SK-N-SH (cell line): Measurements from ENCODE around the gene GBX1. TPM values are rescaled to one million over a fixed set of nuclear protein-coding genes. Genes with fewer than 3 reads are reported as not detected.

Source experiments
- CTCF ChIA-PET: fragments of 300-600, 350-600 bp; formaldehyde crosslinking; extraction: SDS; loops from one replicate; lab custom pipeline; 2021; lab: Yijun Ruan, JAX
- POLR2A ChIA-PET: fragments of 350-600 bp; sonication (Branson Sonifier 250); formaldehyde crosslinking; extraction: SDS; loops from one replicate; lab custom pipeline; 2020; ENCODE audit warnings: antibody characterized with exemption, inconsistent platforms; lab: Yijun Ruan, JAX
- DNase-seq: peaks from one replicate; pipeline ENCODE4 v3.0.0; 2012
- H2AFZ ChIP-seq: fragments of 200-600 bp; sonication (generic); 2 replicates; pipeline ENCODE4 v1.8.1; 2016; ENCODE audit warnings: antibody characterized with exemption, mild to moderate bottlenecking, low read depth
- H3F3A ChIP-seq: fragments of 200-600 bp; sonication (generic); replicated peaks from 2 replicates; pipeline ENCODE3; 2016; ENCODE audit warnings: antibody characterized with exemption, mild to moderate bottlenecking; ENCODE audit not compliant: insufficient read depth
- H3K27ac ChIP-seq, 2 experiments: fragments of 200-500 bp in 1 of 2; fragments of 200-600 bp in 1 of 2; sonication (Bioruptor generic) in 1 of 2; sonication (generic), shearing (Covaris generic) in 1 of 2; 2 replicates each; pipeline versions ENCODE4 v1.5.1 to v1.6.1; 2014 to 2016; ENCODE audit warnings: low read depth in 2 of 2, inconsistent platforms in 1 of 2, low read length in 1 of 2, mild to moderate bottlenecking in 1 of 2, mixed read lengths in 1 of 2
- H3K27me3 ChIP-seq: fragments of 200-600 bp; sonication (generic), shearing (Covaris generic); 2 replicates; pipeline ENCODE4 v1.6.1; 2016; ENCODE audit warnings: mixed run types; ENCODE audit not compliant: insufficient read depth
- H3K36me3 ChIP-seq, 2 experiments: fragments of 200-500 bp in 1 of 2; fragments of 200-600 bp in 1 of 2; sonication (Bioruptor generic) in 1 of 2; sonication (generic) in 1 of 2; replicated peaks in 1 of 2; 2 replicates each; pipeline versions ENCODE3 to v1.5.1; 2014 to 2016; ENCODE audit warnings: low read length in 1 of 2, mild to moderate bottlenecking in 1 of 2; ENCODE audit not compliant: insufficient read depth in 2 of 2, control insufficient read depth in 1 of 2
- H3K4me1 ChIP-seq, 2 experiments: fragments of 200-500 bp in 1 of 2; fragments of 200-600 bp in 1 of 2; sonication (Bioruptor generic) in 1 of 2; sonication (generic), shearing (Covaris generic) in 1 of 2; 2 replicates each; pipeline versions ENCODE4 v1.5.1 to v1.6.1; 2014 to 2016; ENCODE audit warnings: low read depth in 1 of 2, low read length in 1 of 2, mixed run types in 1 of 2; ENCODE audit not compliant: insufficient read depth in 2 of 2, control insufficient read depth in 1 of 2
- H3K4me2 ChIP-seq: fragments of 200-600 bp; sonication (generic), shearing (Covaris generic); 2 replicates; pipeline ENCODE4 v1.6.1; 2017; ENCODE audit warnings: mixed run types
- H3K4me3 ChIP-seq, 2 experiments: fragments of 200-500 bp in 1 of 2; fragments of 200-600 bp in 1 of 2; sonication (Bioruptor generic) in 1 of 2; sonication (generic), shearing (Covaris generic) in 1 of 2; 2 replicates each; pipeline versions ENCODE4 v1.5.1 to v1.8.1; 2014 to 2016; ENCODE audit warnings: low read depth in 2 of 2, inconsistent platforms in 1 of 2, low read length in 1 of 2, mild to moderate bottlenecking in 1 of 2, mixed read lengths in 1 of 2, moderate library complexity in 1 of 2
- H3K79me2 ChIP-seq: fragments of 200-600 bp; sonication (generic); 2 replicates; pipeline ENCODE4 v1.8.1; 2017; ENCODE audit warnings: mild to moderate bottlenecking; ENCODE audit not compliant: insufficient read depth
- H3K9ac ChIP-seq: fragments of 200-600 bp; sonication (generic); 2 replicates; pipeline ENCODE4 v1.6.1; 2017; ENCODE audit warnings: mixed run types
- H3K9me2 ChIP-seq: fragments of 200-600 bp; sonication (generic); 2 replicates; pipeline ENCODE4 v1.6.1; 2017; ENCODE audit warnings: mixed run types
- H3K9me3 ChIP-seq: fragments of 200-600 bp; sonication (generic); 2 replicates; pipeline ENCODE4 v1.6.1; 2017; ENCODE audit warnings: mixed run types, mild to moderate bottlenecking, moderate library complexity
- H4K20me1 ChIP-seq: fragments of 200-600 bp; sonication (generic); 2 replicates; pipeline ENCODE4 v1.6.1; 2017; ENCODE audit warnings: mild to moderate bottlenecking, mixed run types; ENCODE audit not compliant: insufficient read depth
- CHD2 ChIP-seq: fragments of 150-350 bp; IDR thresholded peaks from 2 replicates; pipeline ENCODE4 v1.6.1; 2018; ENCODE audit warnings: low read length; ENCODE audit not compliant: partially characterized antibody
- ELF1 ChIP-seq: IDR thresholded peaks from 2 replicates; pipeline ENCODE4 v1.4.0; 2012
- EP300 ChIP-seq, 2 experiments: IDR thresholded peaks; 2 replicates each; pipeline versions ENCODE4 v1.4.0 to v1.6.1; 2012; ENCODE audit warnings: borderline replicate concordance in 1 of 2, low read depth in 1 of 2, low read length in 1 of 2
- FOXJ3 ChIP-seq: sonication (generic); formaldehyde crosslinking; IDR thresholded peaks from 2 replicates; pipeline ENCODE4 v1.5.1; 2020; ENCODE audit warnings: mild to moderate bottlenecking, missing genetic modification reagents
- GABPA ChIP-seq: IDR thresholded peaks from 2 replicates; pipeline ENCODE4 v1.4.0; 2012; ENCODE audit warnings: low read depth, mild to moderate bottlenecking
- MAX ChIP-seq: IDR thresholded peaks from 2 replicates; pipeline ENCODE4 v1.4.0; 2012; ENCODE audit warnings: low read depth
- NFIC ChIP-seq: IDR thresholded peaks from 2 replicates; pipeline ENCODE4 v1.4.0; 2012; ENCODE audit warnings: borderline replicate concordance
- POLR2AphosphoS5 ChIP-seq: IDR thresholded peaks from 2 replicates; pipeline ENCODE4 v1.6.1; 2012; ENCODE audit warnings: low read depth, low read length
- RAD21 ChIP-seq: IDR thresholded peaks from 2 replicates; pipeline ENCODE4 v1.6.1; 2012; ENCODE audit warnings: mild to moderate bottlenecking, low read length
- RFX5 ChIP-seq: IDR thresholded peaks from 2 replicates; pipeline ENCODE4 v1.6.1; 2012; ENCODE audit warnings: mild to moderate bottlenecking, improper control_type of control experiment, low read length
- RXRA ChIP-seq: IDR thresholded peaks from 2 replicates; pipeline ENCODE4 v1.4.0; 2012; ENCODE audit warnings: low read depth, mild to moderate bottlenecking, borderline replicate concordance
- TEAD4 ChIP-seq: IDR thresholded peaks from 2 replicates; pipeline ENCODE4 v1.4.0; 2012; ENCODE audit warnings: mild to moderate bottlenecking, borderline replicate concordance; ENCODE audit not compliant: insufficient read depth
- YY1 ChIP-seq: IDR thresholded peaks from 2 replicates; pipeline ENCODE4 v1.4.0; 2012; ENCODE audit warnings: low read depth, mild to moderate bottlenecking
- WGBS: methylation state at CpG from one replicate; pipeline ENCODE4 v1.1.6; 2017; ENCODE audit warnings: low lambda C conversion rate; 5-methylcytosine and 5-hydroxymethylcytosine counted together
- polyA plus RNA-seq, 3 experiments: library from polyadenylated mRNA; depleted of rRNA; stranded (reverse); fragments of >200 nt; gene quantifications; 2 replicates each; pipeline ENCODE4 v1.2.3, GENCODE V29; 2012
- TF ChIP-seq, protein P1 (sequence below): fragments of 150-350 bp; IDR thresholded peaks from 2 replicates; pipeline ENCODE4 v1.6.1; 2016; ENCODE audit warnings: mild to moderate bottlenecking, low read depth, low read length
- TF ChIP-seq, protein P2 (sequence below): fragments of 200-600 bp; sonication (generic); IDR thresholded peaks from 2 replicates; pipeline ENCODE4 v1.6.1; 2017; ENCODE audit warnings: antibody characterized with exemption, mild to moderate bottlenecking, moderate library complexity
- TF ChIP-seq, protein P3 (sequence below): IDR thresholded peaks from 2 replicates; pipeline ENCODE4 v1.6.1; 2012; ENCODE audit warnings: mild to moderate bottlenecking, low read depth, low read length, moderate library complexity
- TF ChIP-seq, protein P4 (sequence below): fragments of 150-350 bp; IDR thresholded peaks from 2 replicates; pipeline ENCODE4 v1.6.1; 2017; ENCODE audit warnings: antibody characterized with exemption, low read length, low read depth, borderline replicate concordance

The GBX1 gene
- polyA plus RNA-seq, 1 of the 3 experiments (the other 2 are of a cell fraction) = not detected

DNA sequence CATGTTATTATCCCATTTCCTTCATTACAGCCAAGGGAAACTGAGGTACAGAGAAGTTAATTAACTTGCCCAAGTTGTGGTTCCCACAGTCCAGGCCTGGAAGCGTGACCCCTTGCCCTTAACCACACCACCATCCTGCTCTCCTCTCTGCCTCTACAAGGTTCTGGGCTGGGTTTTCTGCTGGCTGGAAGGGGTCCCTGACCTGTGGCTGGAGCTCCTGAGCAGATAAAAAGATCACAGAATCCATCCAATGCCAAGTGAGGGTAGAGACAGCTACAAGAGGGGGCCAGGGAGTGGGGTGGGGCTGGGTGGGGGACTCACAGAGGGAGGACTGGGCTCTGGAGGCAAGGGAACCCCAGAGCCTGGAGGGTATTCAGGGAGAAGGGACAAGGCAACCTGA lies 9.8 kb upstream of the GBX1 start:
- Histone ChIP-seq H3K36me3 (no peaks in the 10 kb centered on the region), H3K27ac (no peak overlapping the region), H3K4me3 (no peak overlapping the region), H3K4me2 (no peak overlapping the region), H3K4me1 (no peaks in the 10 kb centered on the region), H3K9ac (no peak overlapping the region), H3K27me3 (peaks cover 58% of the 10 kb centered on the region), H3K9me2 (no peaks in the 10 kb centered on the region), H3F3A (no peaks in the 10 kb centered on the region), H4K20me1 (no peaks in the 10 kb centered on the region), H3K79me2 (no peaks in the 10 kb centered on the region), H3K9me3 (no peaks in the 10 kb centered on the region)
- WGBS = 29% methylated on average over 1 of the region's 1 CpG
- ChIA-PET CTCF (interaction anchor here (0.6 to 9.8 kb wide), 6 partner anchors 11 to 1367 kb away, joined by 3 to 86 read pairs (median 7); partner anchors contain the start of gene GBX1), POLR2A (interaction anchor here (0.6 kb wide), 1 partner anchor 50 kb away, joined by 3 read pairs; the partner anchor contains the start of gene ABCF2)
- TF ChIP-seq TEAD4 = no peak
- TF ChIP-seq, protein P1, sequence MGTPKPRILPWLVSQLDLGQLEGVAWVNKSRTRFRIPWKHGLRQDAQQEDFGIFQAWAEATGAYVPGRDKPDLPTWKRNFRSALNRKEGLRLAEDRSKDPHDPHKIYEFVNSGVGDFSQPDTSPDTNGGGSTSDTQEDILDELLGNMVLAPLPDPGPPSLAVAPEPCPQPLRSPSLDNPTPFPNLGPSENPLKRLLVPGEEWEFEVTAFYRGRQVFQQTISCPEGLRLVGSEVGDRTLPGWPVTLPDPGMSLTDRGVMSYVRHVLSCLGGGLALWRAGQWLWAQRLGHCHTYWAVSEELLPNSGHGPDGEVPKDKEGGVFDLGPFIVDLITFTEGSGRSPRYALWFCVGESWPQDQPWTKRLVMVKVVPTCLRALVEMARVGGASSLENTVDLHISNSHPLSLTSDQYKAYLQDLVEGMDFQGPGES = no peak
- no peak for TF ChIP-seq NFIC
- TF ChIP-seq, protein P2, sequence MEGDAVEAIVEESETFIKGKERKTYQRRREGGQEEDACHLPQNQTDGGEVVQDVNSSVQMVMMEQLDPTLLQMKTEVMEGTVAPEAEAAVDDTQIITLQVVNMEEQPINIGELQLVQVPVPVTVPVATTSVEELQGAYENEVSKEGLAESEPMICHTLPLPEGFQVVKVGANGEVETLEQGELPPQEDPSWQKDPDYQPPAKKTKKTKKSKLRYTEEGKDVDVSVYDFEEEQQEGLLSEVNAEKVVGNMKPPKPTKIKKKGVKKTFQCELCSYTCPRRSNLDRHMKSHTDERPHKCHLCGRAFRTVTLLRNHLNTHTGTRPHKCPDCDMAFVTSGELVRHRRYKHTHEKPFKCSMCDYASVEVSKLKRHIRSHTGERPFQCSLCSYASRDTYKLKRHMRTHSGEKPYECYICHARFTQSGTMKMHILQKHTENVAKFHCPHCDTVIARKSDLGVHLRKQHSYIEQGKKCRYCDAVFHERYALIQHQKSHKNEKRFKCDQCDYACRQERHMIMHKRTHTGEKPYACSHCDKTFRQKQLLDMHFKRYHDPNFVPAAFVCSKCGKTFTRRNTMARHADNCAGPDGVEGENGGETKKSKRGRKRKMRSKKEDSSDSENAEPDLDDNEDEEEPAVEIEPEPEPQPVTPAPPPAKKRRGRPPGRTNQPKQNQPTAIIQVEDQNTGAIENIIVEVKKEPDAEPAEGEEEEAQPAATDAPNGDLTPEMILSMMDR = no peak
- no peak for TF ChIP-seq FOXJ3 (CRISPR knock-in tag)
- no peak for TF ChIP-seq ELF1
- no peak for TF ChIP-seq RXRA
- TF ChIP-seq YY1 = no peak
- no peak for TF ChIP-seq EP300 (IDR thresholded peaks at IDR 0.05; ENCODE audit: borderline replicate concordance in 1 of 2, low read depth in 1 of 2, low read length in 1 of 2)
- TF ChIP-seq RAD21 = no peak
- TF ChIP-seq CHD2 = no peak
- TF ChIP-seq, protein P3, sequence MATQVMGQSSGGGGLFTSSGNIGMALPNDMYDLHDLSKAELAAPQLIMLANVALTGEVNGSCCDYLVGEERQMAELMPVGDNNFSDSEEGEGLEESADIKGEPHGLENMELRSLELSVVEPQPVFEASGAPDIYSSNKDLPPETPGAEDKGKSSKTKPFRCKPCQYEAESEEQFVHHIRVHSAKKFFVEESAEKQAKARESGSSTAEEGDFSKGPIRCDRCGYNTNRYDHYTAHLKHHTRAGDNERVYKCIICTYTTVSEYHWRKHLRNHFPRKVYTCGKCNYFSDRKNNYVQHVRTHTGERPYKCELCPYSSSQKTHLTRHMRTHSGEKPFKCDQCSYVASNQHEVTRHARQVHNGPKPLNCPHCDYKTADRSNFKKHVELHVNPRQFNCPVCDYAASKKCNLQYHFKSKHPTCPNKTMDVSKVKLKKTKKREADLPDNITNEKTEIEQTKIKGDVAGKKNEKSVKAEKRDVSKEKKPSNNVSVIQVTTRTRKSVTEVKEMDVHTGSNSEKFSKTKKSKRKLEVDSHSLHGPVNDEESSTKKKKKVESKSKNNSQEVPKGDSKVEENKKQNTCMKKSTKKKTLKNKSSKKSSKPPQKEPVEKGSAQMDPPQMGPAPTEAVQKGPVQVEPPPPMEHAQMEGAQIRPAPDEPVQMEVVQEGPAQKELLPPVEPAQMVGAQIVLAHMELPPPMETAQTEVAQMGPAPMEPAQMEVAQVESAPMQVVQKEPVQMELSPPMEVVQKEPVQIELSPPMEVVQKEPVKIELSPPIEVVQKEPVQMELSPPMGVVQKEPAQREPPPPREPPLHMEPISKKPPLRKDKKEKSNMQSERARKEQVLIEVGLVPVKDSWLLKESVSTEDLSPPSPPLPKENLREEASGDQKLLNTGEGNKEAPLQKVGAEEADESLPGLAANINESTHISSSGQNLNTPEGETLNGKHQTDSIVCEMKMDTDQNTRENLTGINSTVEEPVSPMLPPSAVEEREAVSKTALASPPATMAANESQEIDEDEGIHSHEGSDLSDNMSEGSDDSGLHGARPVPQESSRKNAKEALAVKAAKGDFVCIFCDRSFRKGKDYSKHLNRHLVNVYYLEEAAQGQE = no peak
- TF ChIP-seq RFX5 = no peak
- TF ChIP-seq, protein P4, sequence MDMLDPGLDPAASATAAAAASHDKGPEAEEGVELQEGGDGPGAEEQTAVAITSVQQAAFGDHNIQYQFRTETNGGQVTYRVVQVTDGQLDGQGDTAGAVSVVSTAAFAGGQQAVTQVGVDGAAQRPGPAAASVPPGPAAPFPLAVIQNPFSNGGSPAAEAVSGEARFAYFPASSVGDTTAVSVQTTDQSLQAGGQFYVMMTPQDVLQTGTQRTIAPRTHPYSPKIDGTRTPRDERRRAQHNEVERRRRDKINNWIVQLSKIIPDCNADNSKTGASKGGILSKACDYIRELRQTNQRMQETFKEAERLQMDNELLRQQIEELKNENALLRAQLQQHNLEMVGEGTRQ = no peak
- TF ChIP-seq POLR2AphosphoS5 = no peak
- TF ChIP-seq GABPA = no peak
- TF ChIP-seq MAX = no peak
- TF ChIP-seq, all 33 proteins: peak for 0
- DNase-seq = peak; percentile 30
- H2AFZ ChIP-seq = no peak overlapping the region
